Sigmoid colon (tissue), 7 donors: ENCODE measurements around the gene SFMBT2. TPM values are rescaled to one million over a fixed set of nuclear protein-coding genes. Genes with fewer than 3 reads are reported as not detected.
"Not testable (repeated sequence)": the region's sequence is repeated elsewhere in the genome, so short reads cannot be mapped to it uniquely, and the experiment has no call there.

Experiments
- DNase-seq: peaks from one replicate; pipeline ENCODE4 v3.0.0-alpha.2; 2019
- H3K27ac ChIP-seq, 4 donors: fragments of 200-600 bp; sonication (generic); one replicate each; pipeline ENCODE4 v1.5.1; 2016 to 2019; ENCODE audit warnings: mild to moderate bottlenecking in 1 of 4
- H3K27me3 ChIP-seq, 3 donors: fragments of 200-600 bp; sonication (generic); one replicate each; pipeline ENCODE4 v1.5.1; 2019; ENCODE audit warnings: mild to moderate bottlenecking in 1 of 3
- H3K36me3 ChIP-seq, 4 donors: fragments of 200-600 bp; sonication (generic); one replicate each; pipeline ENCODE4 v1.5.1; 2016 to 2019
- H3K4me1 ChIP-seq, 4 donors: fragments of 200-600 bp; sonication (generic); one replicate each; pipeline ENCODE4 v1.5.1; 2017 to 2019
- H3K4me3 ChIP-seq, 4 donors: fragments of 200-600 bp; sonication (generic); one replicate each; pipeline ENCODE4 v1.5.1; 2017 to 2019; ENCODE audit warnings: mild to moderate bottlenecking in 2 of 4, moderate library complexity in 1 of 4
- H3K9me3 ChIP-seq, 4 donors: fragments of 200-600 bp in 3 of 4; sonication (generic) in 3 of 4; one replicate each; pipeline versions ENCODE4 v1.5.1 to v1.6.1; 2013 to 2019
- CTCF ChIP-seq, 4 experiments: fragments of 450-650 bp in 3 of 4; fragments of 200-600 bp in 1 of 4; IDR thresholded peaks; one replicate each; pipeline ENCODE4 v1.5.1; 2016 to 2019; ENCODE audit warnings: antibody characterized with exemption in 4 of 4, mild to moderate bottlenecking in 3 of 4, moderate library complexity in 2 of 4
- EP300 ChIP-seq, 4 donors: sonication (generic); formaldehyde crosslinking; IDR thresholded peaks; one replicate each; pipeline ENCODE4 v1.6.1; 2017; ENCODE audit warnings: antibody characterized with exemption in 4 of 4
- POLR2A ChIP-seq, 2 donors: fragments of 450-650 bp; IDR thresholded peaks; one replicate each; pipeline ENCODE4 v1.6.1; 2016; ENCODE audit warnings: antibody characterized with exemption in 2 of 2, mild to moderate bottlenecking in 2 of 2, moderate library complexity in 2 of 2
- POLR2AphosphoS5 ChIP-seq, 4 donors: sonication (generic); formaldehyde crosslinking; IDR thresholded peaks; one replicate each; pipeline ENCODE4 v1.6.1; 2017; ENCODE audit warnings: antibody characterized with exemption in 4 of 4
- WGBS, 2 donors: extraction: QIAGEN DNeasy Blood & Tissue Kit; methylation state at CpG; one replicate each; pipeline ENCODE4 v1.1.7; 2013; 5-methylcytosine and 5-hydroxymethylcytosine counted together
- intact Hi-C: fragments of 100-400 bp; cut with DNase I; formaldehyde crosslinking; loops from one replicate; pipeline ENCODE4 v1.15.1; 2023
- polyA plus RNA-seq, 3 donors: library from polyadenylated mRNA; stranded (reverse); fragments of 200-250 nt; gene quantifications; one replicate each; pipeline ENCODE4 v1.2.3, GENCODE V29; 2013
- total RNA-seq, 4 donors: library from RNA; depleted of rRNA; stranded (reverse); fragments of >200 nt; gene quantifications; one replicate each; pipeline ENCODE4 v1.1.0, GENCODE V29; 2016
- donor health status: healthy with polysubstance abuse.
- donor health status: Bipolar disorder and iron deficiency.
- donor health status: healthy.

Gene SFMBT2
- total and polyA plus RNA-seq, 7 donors = 0.60 to 6.4 (median 4.2) TPM

- TF ChIP-seq CTCF (IDR thresholded peaks at IDR 0.05) (no peak), POLR2AphosphoS5 (IDR thresholded peaks at IDR 0.05) (peak in 3 of 4 donors; percentile 47 to 75 (median 56))
- no peaks in the 10 kb centered on the region for H3K36me3 ChIP-seq
- no peaks in the 10 kb centered on the region for H3K27me3 ChIP-seq
- peaks cover 0 to 50% (median 32%) of the 10 kb centered on the region in 4 donors for H3K4me1 ChIP-seq
- intact Hi-C loops = loop anchor here (5.0 kb wide), 1 partner anchor 40 kb away; no protein-coding TSS in a partner anchor
- WGBS, 2 donors = 32 to 59% methylated on average over 4 of the region's 4 CpGs
- no peak overlapping the region for H3K4me3 ChIP-seq
- peak overlapping the region in 1 of 4 donors; percentile 19 for H3K27ac ChIP-seq
- H3K9me3 ChIP-seq = peaks cover 0 to 2% (median 0%) of the 10 kb centered on the region in 4 donors
- DNase-seq = no peak
These were observed 108.4 kb downstream of the SFMBT2 start for GRCh38 chr10:7302392-7302906.

GRCh38 chr10:7301006-7301778 is 109.6 kb downstream of the SFMBT2 start:
- Histone ChIP-seq H3K4me3 (no peak overlapping the region), H3K27me3 (no peaks in the 10 kb centered on the region), H3K27ac (peak overlapping the region in 1 of 4 donors; percentile 19), H3K4me1 (peaks cover 0 to 48% (median 32%) of the 10 kb centered on the region in 4 donors), H3K36me3 (no peaks in the 10 kb centered on the region), H3K9me3 (no peaks in the 10 kb centered on the region)
- WGBS, 2 donors = 70 to 78% methylated on average over 21 of the region's 21 CpGs
- TF ChIP-seq EP300 (IDR thresholded peaks at IDR 0.05) = no peak
- no peak for TF ChIP-seq POLR2A (IDR thresholded peaks at IDR 0.05)
- no peak for TF ChIP-seq CTCF (IDR thresholded peaks at IDR 0.05)
- TF ChIP-seq POLR2AphosphoS5 (IDR thresholded peaks at IDR 0.05) = no peak
- intact Hi-C loops = loop anchor here (5.0 kb wide), 1 partner anchor 39 kb away; no protein-coding TSS in a partner anchor
- DNase-seq = no peak

- DNase-seq = no peak
- H3K27ac ChIP-seq = peak overlapping the region in 2 of 4 donors; percentile 9 to 19
- H3K36me3 ChIP-seq = no peaks in the 10 kb centered on the region
These were observed 110.4 kb downstream of the SFMBT2 start for GRCh38 chr10:7300384-7300971.

GRCh38 chr10:7299601-7300325 is 111.1 kb downstream of the SFMBT2 start:
- H3K4me1 ChIP-seq = peaks cover 0 to 35% (median 27%) of the 10 kb centered on the region in 4 donors
- intact Hi-C loops = loop anchor here (5.0 kb wide), 1 partner anchor 37 kb away; no protein-coding TSS in a partner anchor
- H3K36me3 ChIP-seq, H3K27me3 ChIP-seq, H3K27ac ChIP-seq, H3K9me3 ChIP-seq, DNase-seq, H3K4me3 ChIP-seq: not testable (repeated sequence)
- WGBS, 2 donors = 86 to 94% methylated on average over 7 of the region's 7 CpGs

More at GRCh38 chr10:7300384-7300971, 110.4 kb downstream of the SFMBT2 start:
- no peak for TF ChIP-seq EP300 (IDR thresholded peaks at IDR 0.05)
- TF ChIP-seq POLR2AphosphoS5 (IDR thresholded peaks at IDR 0.05) = no peak
- TF ChIP-seq POLR2A (IDR thresholded peaks at IDR 0.05) = no peak
- no peak for TF ChIP-seq CTCF (IDR thresholded peaks at IDR 0.05)
- WGBS, 2 donors = 57 to 66% methylated on average over 5 of the region's 5 CpGs
- Histone ChIP-seq H3K27me3 (no peaks in the 10 kb centered on the region), H3K9me3 (no peaks in the 10 kb centered on the region), H3K4me3 (no peak overlapping the region), H3K4me1 (peaks cover 0 to 41% (median 29%) of the 10 kb centered on the region in 4 donors)
- intact Hi-C loops = loop anchor here (5.0 kb wide), 1 partner anchor 38 kb away; no protein-coding TSS in a partner anchor
